Heart left ventricle (tissue), 16 donors: ENCODE data around the gene NDUFV1. TPM values are rescaled to one million over a fixed set of nuclear protein-coding genes. Genes with fewer than 3 reads are reported as not detected.
A peak's percentile ranks its signal among the peaks of the same experiment; 100 is the strongest.

Source experiments
- ATAC-seq, 4 donors: fragments of 200-7000 bp; cut with Tn5 transposase; one replicate each; pipeline ENCODE4 v1.9.1; 2020 to 2022; ENCODE audit warnings: moderate library complexity in 4 of 4, mild to moderate bottlenecking in 3 of 4, moderate number of reproducible peaks in 1 of 4
- DNase-seq, 5 donors: peaks; one replicate each; pipeline ENCODE4 v3.0.0-alpha.2; 2020
- H3K27ac ChIP-seq, 12 donors: fragments of 200-600 bp; sonication (generic) in 4 of 12; one replicate each; pipeline versions ENCODE4 v1.5.0 to v1.8.0; 2016 to 2022; ENCODE audit warnings: mild to moderate bottlenecking in 2 of 12
- H3K27me3 ChIP-seq, 9 donors: fragments of 200-600 bp; sonication (generic) in 2 of 9; one replicate each; pipeline versions ENCODE4 v1.5.1 to v1.8.0; 2016 to 2022; ENCODE audit warnings: mild to moderate bottlenecking in 3 of 9
- H3K36me3 ChIP-seq, 9 donors: fragments of 200-600 bp; sonication (generic) in 2 of 9; one replicate each; pipeline versions ENCODE4 v1.5.0 to v1.8.0; 2018 to 2022; ENCODE audit warnings: mild to moderate bottlenecking in 2 of 9
- H3K4me1 ChIP-seq, 12 donors: fragments of 200-600 bp; sonication (generic) in 4 of 12; one replicate each; pipeline versions ENCODE4 v1.5.0 to v1.8.0; 2016 to 2022; ENCODE audit warnings: mild to moderate bottlenecking in 3 of 12
- H3K4me3 ChIP-seq, 12 donors: fragments of 200-600 bp; sonication (generic) in 4 of 12; one replicate each; pipeline versions ENCODE4 v1.5.0 to v1.8.0; 2017 to 2022; ENCODE audit warnings: mild to moderate bottlenecking in 9 of 12, moderate library complexity in 4 of 12
- H3K9me3 ChIP-seq, 12 donors: fragments of 200-600 bp; sonication (generic) in 4 of 12; one replicate each; pipeline versions ENCODE4 v1.5.0 to v1.8.0; 2016 to 2022; ENCODE audit warnings: mild to moderate bottlenecking in 1 of 12
- CTCF ChIP-seq, 12 donors: fragments of 200-600 bp; sonication (generic) in 4 of 12; IDR thresholded peaks; one replicate each; pipeline versions ENCODE4 v1.5.0 to v1.8.0; 2018 to 2022; ENCODE audit warnings: antibody characterized with exemption in 12 of 12, mild to moderate bottlenecking in 5 of 12
- POLR2A ChIP-seq, 2 donors: fragments of 450-650 bp; IDR thresholded peaks; one replicate each; pipeline ENCODE4 v1.6.1; 2017; ENCODE audit warnings: antibody characterized with exemption in 2 of 2, mild to moderate bottlenecking in 2 of 2, moderate library complexity in 2 of 2
- WGBS, 4 donors: extraction: QIAGEN DNeasy Blood & Tissue Kit in 2 of 4; methylation state at CpG; one replicate each; pipeline versions ENCODE4 v1.1.5 to v1.1.7; 2013 to 2018; 5-methylcytosine and 5-hydroxymethylcytosine counted together
- intact Hi-C, 10 donors: fragments of 100-400 bp; cut with DNase I; formaldehyde crosslinking; loops; one replicate each; pipeline versions ENCODE4 v1.11.1 to v1.14.2; 2022
- polyA plus RNA-seq, 2 donors: library from polyadenylated mRNA; stranded (reverse); fragments of 200-250 nt; gene quantifications; one replicate each; pipeline ENCODE4 v1.2.3, GENCODE V29; 2013
- total RNA-seq, 9 donors: library from RNA; depleted of rRNA in 2 of 9; stranded (reverse); fragments of >200 nt in 2 of 9; fragmentation: NEBNext Ultra II Directional in 3 of 9; extraction: Animal tissue kit (Norgen Biotek cat#: 25700) in 3 of 9; gene quantifications; one replicate each; pipeline versions ENCODE4 v1.1.0 to v1.2.4, GENCODE V29; 2016 to 2023
- donor health status: ischemic (EF 13 %, LVEDD 7.1; RV severe dilation, severe dysfunction).
- donor health status: healthy with polysubstance abuse.
- donor health status: DM: no; HTN: yes; CAD: no.
- donor health status: DM: no; HTN: no; CAD: no.
- donor health status: ischemic (EF 25% LVEDD 6.9; RV normal size, moderate dysfunction).
- donor health status: ischemic (EF 25% LVEDD 5.7; RV mildly dilated, moderate dysfunction).
- donor health status: healthy.
- donor health status: DM: yes; HTN: yes; CAD: no.
- donor health status: ischemic (EF 35%, LVEDD 5.7; RV mildly dilated, moderate dysfunction).
- donor health status: nonischemic (EF 11% LVEDD 7.7; RV severe dilation, severe dysfunction).
- donor health status: DM: yes; HTN: yes; CAD: no.
- donor health status: PGD.
- donor health status: ischemic (EF 29% LVEDD 5.4; RV normal size, mild dysfunction).
- donor health status: nonischemic (EF 23%, LVEDD 6.1; RV moderate dilation, normal function).

The NDUFV1 gene
- total and polyA plus RNA-seq, 11 donors = 340 to 897 (median 540) TPM

DNA sequence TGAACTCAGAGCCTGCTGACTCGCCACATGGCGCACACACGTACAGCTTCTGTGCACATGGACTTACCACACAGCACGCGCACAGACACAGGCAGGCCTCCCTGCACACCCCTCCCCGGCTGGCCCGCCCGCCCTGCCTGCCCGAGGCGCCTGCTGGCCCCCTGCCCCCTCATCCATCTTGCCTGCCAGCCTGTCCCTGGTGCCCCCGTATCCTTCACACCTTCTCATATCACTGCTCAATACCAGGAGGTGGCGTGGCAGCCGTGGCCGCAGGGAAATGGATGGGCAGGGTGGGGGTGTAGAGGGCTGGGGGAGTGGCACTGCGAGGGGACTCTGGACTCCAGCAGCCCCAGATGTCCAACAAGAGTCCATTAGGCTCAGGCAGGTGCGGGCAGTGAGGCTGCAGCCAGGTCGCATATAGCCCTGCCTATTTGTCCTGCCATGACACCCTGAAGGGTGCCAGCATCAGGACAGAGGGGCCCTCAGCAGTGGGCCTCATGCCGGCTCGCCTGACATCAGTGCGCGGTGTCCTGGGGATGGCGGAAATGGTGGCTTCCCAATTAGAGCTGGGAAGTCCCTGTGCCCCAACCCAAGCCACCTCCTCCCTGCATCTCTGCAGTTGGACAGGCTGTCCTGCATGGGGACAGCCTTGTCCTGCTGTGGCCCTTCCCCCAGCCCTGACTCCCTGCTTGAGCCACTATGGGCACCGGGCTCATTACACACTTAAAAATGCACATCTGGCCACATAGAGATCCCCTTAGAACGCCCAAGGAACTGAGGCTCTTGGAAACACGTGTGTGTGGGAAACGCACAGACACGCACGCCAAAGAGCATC, 34.8 kb downstream of the NDUFV1 start:
- TF ChIP-seq CTCF (IDR thresholded peaks at IDR 0.05) = no peak
- no peak for TF ChIP-seq POLR2A (IDR thresholded peaks at IDR 0.05)
- H3K27me3 ChIP-seq = peaks cover 0 to 28% (median 7%) of the 10 kb centered on the region in 9 donors

DNA sequence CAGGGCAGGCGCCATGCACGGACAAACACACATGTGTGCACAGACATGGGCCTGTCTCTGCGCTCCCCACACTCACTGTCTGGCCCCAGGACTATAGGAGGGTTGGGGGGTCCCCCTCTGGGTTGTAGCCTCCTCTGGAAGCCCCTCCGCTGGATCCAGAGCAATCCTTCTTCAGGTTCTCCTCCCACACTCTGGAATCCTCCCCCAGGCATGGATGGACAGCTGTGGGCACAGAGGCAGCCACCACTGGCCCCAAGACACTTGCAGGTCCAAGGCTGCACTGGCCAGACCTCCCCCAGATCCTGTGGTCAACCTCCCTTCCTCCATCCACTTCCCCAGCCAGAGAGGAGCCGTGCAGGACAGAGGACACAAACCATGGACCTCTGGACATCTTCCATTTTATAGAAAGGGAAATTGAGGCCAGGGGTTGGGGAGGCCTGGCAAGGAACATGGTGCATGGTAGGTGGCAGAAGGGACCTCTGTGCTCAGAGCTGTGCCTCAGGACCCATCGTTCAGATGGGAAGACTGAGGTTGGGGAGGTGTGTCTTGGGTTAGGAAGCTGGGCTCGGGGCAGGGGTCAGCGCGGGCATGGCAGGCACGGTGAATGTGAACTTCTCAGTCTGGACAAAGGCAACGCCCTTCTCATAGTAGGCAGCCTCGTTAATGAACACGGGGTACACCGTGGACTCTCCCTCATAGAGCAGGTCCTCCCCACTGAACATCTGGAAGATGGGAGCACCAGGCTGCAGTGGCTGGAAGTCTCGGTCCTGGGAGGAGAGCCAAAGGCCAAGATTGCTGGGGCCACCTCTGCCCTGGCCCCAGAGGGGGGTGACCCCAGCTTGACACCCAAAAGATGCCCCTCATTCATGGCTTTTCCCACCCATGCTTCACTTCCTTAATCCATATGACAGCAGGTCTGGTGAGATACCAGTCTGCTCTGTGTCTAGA, 35.7 kb downstream of the NDUFV1 start:
- intact Hi-C loops = no loop called here
- Histone ChIP-seq H3K9me3 (peaks cover 0 to 6% (median 0%) of the 10 kb centered on the region in 12 donors), H3K4me1 (peaks cover 0 to 10% (median 0%) of the 10 kb centered on the region in 12 donors), H3K27ac (no peak overlapping the region), H3K4me3 (no peak overlapping the region), H3K27me3 (peaks cover 0 to 35% (median 7%) of the 10 kb centered on the region in 9 donors), H3K36me3 (no peaks in the 10 kb centered on the region)
- TF ChIP-seq CTCF (IDR thresholded peaks at IDR 0.05) (no peak), POLR2A (IDR thresholded peaks at IDR 0.05) (no peak)
- 87 to 92% (median 89%) methylated on average over 12 to 15 of the region's 15 CpGs for WGBS, 4 donors
- ATAC-seq (no peak), DNase-seq (no peak)

More for the DNA sequence above, 34.8 kb downstream of the NDUFV1 start:
- peaks cover 0 to 3% (median 0%) of the 10 kb centered on the region in 12 donors for H3K4me1 ChIP-seq
- DNase-seq = no peak
- H3K9me3 ChIP-seq = peaks cover 0 to 6% (median 0%) of the 10 kb centered on the region in 12 donors
- intact Hi-C loops = no loop called here
- H3K27ac ChIP-seq = no peak overlapping the region
- 82 to 91% (median 85%) methylated on average over 8 to 28 of the region's 28 CpGs for WGBS, 4 donors
- no peaks in the 10 kb centered on the region for H3K36me3 ChIP-seq
- ATAC-seq = no peak
- H3K4me3 ChIP-seq = no peak overlapping the region

DNA sequence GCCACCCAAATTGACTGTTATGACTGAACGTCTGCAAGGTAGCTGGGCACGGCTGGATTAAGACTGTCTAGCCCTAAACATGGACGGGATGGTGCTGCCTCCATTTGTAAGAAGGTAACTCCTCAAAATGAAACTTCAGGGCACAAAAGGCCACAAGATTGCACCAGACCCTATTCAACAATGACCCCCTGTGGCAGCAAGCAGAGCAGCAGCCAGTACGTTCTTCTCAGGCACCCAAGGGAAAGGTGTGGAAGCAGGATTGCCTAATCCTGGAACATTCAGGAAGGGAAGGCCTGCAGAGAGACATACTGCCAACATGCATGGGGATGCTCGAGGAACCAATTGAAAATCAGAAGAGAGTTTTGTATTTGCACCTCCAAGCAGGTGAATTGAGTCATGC, 37.3 kb downstream of the NDUFV1 start:
- no peak overlapping the region for H3K27ac ChIP-seq
- intact Hi-C loops = no loop called here
- TF ChIP-seq CTCF (IDR thresholded peaks at IDR 0.05) (peak in 1 of 12 donors; percentile 3), POLR2A (IDR thresholded peaks at IDR 0.05) (no peak)
- H3K27me3 ChIP-seq = peaks cover 0 to 36% (median 7%) of the 10 kb centered on the region in 9 donors
- H3K36me3 ChIP-seq = no peaks in the 10 kb centered on the region
- H3K9me3 ChIP-seq = peaks cover 0 to 6% (median 0%) of the 10 kb centered on the region in 12 donors
- peaks cover 0 to 14% (median 0%) of the 10 kb centered on the region in 12 donors for H3K4me1 ChIP-seq
- no peak overlapping the region for H3K4me3 ChIP-seq
- 83 to 88% (median 85%) methylated on average over 5 of the region's 5 CpGs for WGBS, 4 donors
- ATAC-seq (no peak), DNase-seq (no peak)
